WTC11 (cell line): ENCODE measurements around the gene CYP39A1.

Experiments used
- NFE2L1 ChIP-seq: sonication (generic); formaldehyde crosslinking; IDR thresholded peaks from 2 replicates; pipeline ENCODE4 v1.8.1; 2023; ENCODE audit warnings: missing genetic modification reagents
- NR2C2 ChIP-seq: sonication (generic); formaldehyde crosslinking; IDR thresholded peaks from 2 replicates; pipeline ENCODE4 v1.8.0; 2022; ENCODE audit warnings: mild to moderate bottlenecking, missing genetic modification reagents
- ZNF317 ChIP-seq: sonication (generic); formaldehyde crosslinking; IDR thresholded peaks from 2 replicates; pipeline ENCODE4 v1.8.1; 2023; ENCODE audit warnings: low read depth, mild to moderate bottlenecking, moderate library complexity, missing genetic modification reagents, borderline replicate concordance
- TF ChIP-seq, protein P1 (sequence below): sonication (generic); formaldehyde crosslinking; IDR thresholded peaks from 2 replicates; pipeline ENCODE4 v1.8.1; 2023; ENCODE audit warnings: mild to moderate bottlenecking, moderate library complexity, missing genetic modification reagents
- TF ChIP-seq, protein P2 (sequence below): fragments of 200-600 bp; IDR thresholded peaks from 2 replicates; pipeline ENCODE4 v1.8.0; 2022; ENCODE audit warnings: antibody characterized with exemption
- TF ChIP-seq, protein P3 (sequence below): sonication (generic); formaldehyde crosslinking; IDR thresholded peaks from 2 replicates; pipeline ENCODE4 v1.8.1; 2022; ENCODE audit warnings: mild to moderate bottlenecking, moderate library complexity, missing genetic modification reagents
- TF ChIP-seq, protein P4 (sequence below): sonication (generic); formaldehyde crosslinking; IDR thresholded peaks from 2 replicates; pipeline ENCODE4 v1.8.1; 2023; ENCODE audit warnings: mild to moderate bottlenecking, missing genetic modification reagents, moderate library complexity

DNA sequence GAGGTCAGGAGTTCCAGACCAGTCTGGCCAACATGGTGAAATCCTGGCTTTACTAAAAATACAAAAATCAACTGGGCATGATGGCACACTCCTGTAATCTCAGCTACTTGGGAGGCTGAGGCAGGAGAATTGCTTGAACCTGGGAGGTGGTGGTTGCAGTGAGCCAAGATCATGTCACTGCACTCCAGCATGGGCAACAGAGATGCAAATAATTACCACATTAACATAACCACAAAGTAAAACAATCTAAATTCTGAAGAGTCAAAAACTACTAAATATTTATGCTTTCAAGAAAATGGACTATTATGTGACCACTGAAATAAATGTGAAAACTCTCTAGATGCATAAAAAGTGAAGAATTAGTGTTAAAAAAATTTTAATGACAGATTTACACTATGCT lies 59.9 kb downstream of the CYP39A1 start:
- TF ChIP-seq, protein P1, sequence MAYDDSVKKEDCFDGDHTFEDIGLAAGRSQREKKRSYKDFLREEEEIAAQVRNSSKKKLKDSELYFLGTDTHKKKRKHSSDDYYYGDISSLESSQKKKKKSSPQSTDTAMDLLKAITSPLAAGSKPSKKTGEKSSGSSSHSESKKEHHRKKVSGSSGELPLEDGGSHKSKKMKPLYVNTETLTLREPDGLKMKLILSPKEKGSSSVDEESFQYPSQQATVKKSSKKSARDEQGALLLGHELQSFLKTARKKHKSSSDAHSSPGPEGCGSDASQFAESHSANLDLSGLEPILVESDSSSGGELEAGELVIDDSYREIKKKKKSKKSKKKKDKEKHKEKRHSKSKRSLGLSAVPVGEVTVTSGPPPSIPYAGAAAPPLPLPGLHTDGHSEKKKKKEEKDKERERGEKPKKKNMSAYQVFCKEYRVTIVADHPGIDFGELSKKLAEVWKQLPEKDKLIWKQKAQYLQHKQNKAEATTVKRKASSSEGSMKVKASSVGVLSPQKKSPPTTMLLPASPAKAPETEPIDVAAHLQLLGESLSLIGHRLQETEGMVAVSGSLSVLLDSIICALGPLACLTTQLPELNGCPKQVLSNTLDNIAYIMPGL (CRISPR knock-in tag) = no peak
- TF ChIP-seq, protein P2, sequence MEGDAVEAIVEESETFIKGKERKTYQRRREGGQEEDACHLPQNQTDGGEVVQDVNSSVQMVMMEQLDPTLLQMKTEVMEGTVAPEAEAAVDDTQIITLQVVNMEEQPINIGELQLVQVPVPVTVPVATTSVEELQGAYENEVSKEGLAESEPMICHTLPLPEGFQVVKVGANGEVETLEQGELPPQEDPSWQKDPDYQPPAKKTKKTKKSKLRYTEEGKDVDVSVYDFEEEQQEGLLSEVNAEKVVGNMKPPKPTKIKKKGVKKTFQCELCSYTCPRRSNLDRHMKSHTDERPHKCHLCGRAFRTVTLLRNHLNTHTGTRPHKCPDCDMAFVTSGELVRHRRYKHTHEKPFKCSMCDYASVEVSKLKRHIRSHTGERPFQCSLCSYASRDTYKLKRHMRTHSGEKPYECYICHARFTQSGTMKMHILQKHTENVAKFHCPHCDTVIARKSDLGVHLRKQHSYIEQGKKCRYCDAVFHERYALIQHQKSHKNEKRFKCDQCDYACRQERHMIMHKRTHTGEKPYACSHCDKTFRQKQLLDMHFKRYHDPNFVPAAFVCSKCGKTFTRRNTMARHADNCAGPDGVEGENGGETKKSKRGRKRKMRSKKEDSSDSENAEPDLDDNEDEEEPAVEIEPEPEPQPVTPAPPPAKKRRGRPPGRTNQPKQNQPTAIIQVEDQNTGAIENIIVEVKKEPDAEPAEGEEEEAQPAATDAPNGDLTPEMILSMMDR = no peak
- TF ChIP-seq, protein P3, sequence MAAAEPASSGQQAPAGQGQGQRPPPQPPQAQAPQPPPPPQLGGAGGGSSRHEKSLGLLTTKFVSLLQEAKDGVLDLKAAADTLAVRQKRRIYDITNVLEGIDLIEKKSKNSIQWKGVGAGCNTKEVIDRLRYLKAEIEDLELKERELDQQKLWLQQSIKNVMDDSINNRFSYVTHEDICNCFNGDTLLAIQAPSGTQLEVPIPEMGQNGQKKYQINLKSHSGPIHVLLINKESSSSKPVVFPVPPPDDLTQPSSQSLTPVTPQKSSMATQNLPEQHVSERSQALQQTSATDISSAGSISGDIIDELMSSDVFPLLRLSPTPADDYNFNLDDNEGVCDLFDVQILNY (CRISPR knock-in tag) = no peak
- TF ChIP-seq, protein P4, sequence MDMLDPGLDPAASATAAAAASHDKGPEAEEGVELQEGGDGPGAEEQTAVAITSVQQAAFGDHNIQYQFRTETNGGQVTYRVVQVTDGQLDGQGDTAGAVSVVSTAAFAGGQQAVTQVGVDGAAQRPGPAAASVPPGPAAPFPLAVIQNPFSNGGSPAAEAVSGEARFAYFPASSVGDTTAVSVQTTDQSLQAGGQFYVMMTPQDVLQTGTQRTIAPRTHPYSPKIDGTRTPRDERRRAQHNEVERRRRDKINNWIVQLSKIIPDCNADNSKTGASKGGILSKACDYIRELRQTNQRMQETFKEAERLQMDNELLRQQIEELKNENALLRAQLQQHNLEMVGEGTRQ (CRISPR knock-in tag) = no peak
- TF ChIP-seq NFE2L1 (CRISPR knock-in tag) = no peak
- no peak for TF ChIP-seq ZNF317 (CRISPR knock-in tag)
- no peak for TF ChIP-seq NR2C2
